Endothelial cell (in vitro differentiated cells): ENCODE measurements around the gene CES1. TPM values are rescaled to one million over a fixed set of nuclear protein-coding genes. Genes with fewer than 3 reads are reported as not detected.
A peak's percentile ranks its signal among the peaks of the same experiment; 100 is the strongest.
"Not testable (repeated sequence)": the region's sequence is repeated elsewhere in the genome, so short reads cannot be mapped to it uniquely, and the experiment has no call there.

Source experiments
- DNase-seq: peaks from one replicate; pipeline ENCODE4 v3.0.0; 2021; ENCODE audit warnings: low spot score
- H3K27ac Mint-ChIP-seq: one replicate; pipeline ENCODE4 v1.8.0; 2021; ENCODE audit warnings: mixed read lengths, inconsistent platforms; ENCODE audit not compliant: unreplicated experiment
- H3K27me3 Mint-ChIP-seq: one replicate; pipeline ENCODE4 v1.8.0; 2021; ENCODE audit warnings: mild to moderate bottlenecking, moderate library complexity, mixed read lengths, inconsistent platforms; ENCODE audit not compliant: unreplicated experiment
- H3K36me3 Mint-ChIP-seq: one replicate; pipeline ENCODE4 v1.8.0; 2021; ENCODE audit warnings: mild to moderate bottlenecking, low read depth, mixed read lengths, inconsistent platforms; ENCODE audit not compliant: unreplicated experiment
- H3K4me1 Mint-ChIP-seq: one replicate; pipeline ENCODE4 v1.8.0; 2021; ENCODE audit warnings: mild to moderate bottlenecking, mixed read lengths, inconsistent platforms; ENCODE audit not compliant: unreplicated experiment
- H3K4me3 Mint-ChIP-seq: one replicate; pipeline ENCODE4 v1.8.0; 2021; ENCODE audit warnings: mild to moderate bottlenecking, mixed read lengths, inconsistent platforms; ENCODE audit not compliant: unreplicated experiment
- H3K9me3 Mint-ChIP-seq: one replicate; pipeline ENCODE4 v1.8.0; 2021; ENCODE audit warnings: mixed read lengths, inconsistent platforms; ENCODE audit not compliant: unreplicated experiment
- CTCF ChIP-seq: fragments of 200-600 bp; sonication (generic); IDR thresholded peaks from one replicate; pipeline ENCODE4 v1.5.0; 2021; ENCODE audit warnings: antibody characterized with exemption; ENCODE audit not compliant: unreplicated experiment
- total RNA-seq: library from RNA; stranded (reverse); fragmentation: NEBNext Ultra II Directional; extraction: Animal tissue kit (Norgen Biotek cat#: 25700); gene quantifications from one replicate; pipeline ENCODE4 v1.2.1, GENCODE V29; 2021; ENCODE audit not compliant: unreplicated experiment

Gene CES1
- total RNA-seq, 1 donor from 2014 or later, result not detected

DNA sequence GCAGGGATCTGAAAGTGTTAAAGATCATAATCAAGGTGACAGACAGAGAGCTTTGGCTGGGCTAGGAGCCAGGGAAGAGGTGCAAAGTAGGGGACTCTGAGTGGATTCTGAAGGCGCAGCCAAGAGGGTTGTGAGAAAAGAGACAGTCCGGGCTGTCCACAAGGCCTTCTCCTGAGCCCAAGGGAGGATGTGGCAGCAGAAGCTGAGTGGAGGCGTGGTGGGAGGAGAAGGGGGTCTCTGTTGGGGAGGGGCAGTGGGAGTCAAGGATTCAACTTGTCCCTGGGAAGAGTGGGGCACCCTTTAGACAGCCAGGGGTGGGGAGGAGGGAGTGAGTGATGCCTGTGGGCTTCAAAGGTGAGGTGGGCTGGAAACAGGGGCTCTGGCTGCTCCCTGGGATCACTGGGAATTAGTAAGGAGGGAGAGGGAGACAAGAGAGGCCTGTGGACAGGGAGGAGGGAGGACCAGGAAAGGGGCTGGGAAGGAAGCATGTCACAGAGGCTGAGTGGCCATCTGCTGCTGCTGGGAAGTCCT lies 10.6 kb downstream of the CES1 start:
- H3K36me3 Mint-ChIP-seq, result no peaks in the 10 kb centered on the region
- no peaks in the 10 kb centered on the region for H3K9me3 Mint-ChIP-seq
- no peak for DNase-seq
- no peak overlapping the region for H3K4me3 Mint-ChIP-seq
- H3K4me1 Mint-ChIP-seq, result no peaks in the 10 kb centered on the region
- H3K27ac Mint-ChIP-seq, result no peak overlapping the region
- no peaks in the 10 kb centered on the region for H3K27me3 Mint-ChIP-seq
- no peak for TF ChIP-seq CTCF

GRCh38 chr16:55821210-55821609 lies 11.7 kb downstream of the CES1 start:
- H3K27ac Mint-ChIP-seq, result no peak overlapping the region
- no peaks in the 10 kb centered on the region for H3K27me3 Mint-ChIP-seq
- no peak for TF ChIP-seq CTCF

DNA sequence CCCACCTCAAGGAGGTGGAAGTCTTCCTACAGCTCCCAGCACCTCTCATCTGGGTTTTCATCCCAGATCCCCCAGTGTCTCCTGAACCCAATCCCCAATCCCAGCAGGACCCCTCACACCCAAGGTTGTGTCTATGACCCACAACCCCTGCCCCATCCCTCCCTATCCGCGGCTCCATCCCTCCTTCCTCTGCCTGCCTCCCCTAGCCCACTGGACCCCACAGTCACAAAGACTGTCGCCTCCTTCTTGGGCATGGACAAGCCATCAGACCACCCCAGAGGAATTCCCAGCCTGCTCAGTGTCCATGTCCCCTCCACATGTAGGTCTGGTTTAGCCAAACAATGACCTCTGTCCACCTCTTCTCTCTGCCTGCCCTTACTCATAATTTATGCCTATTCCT lies 12.3 kb downstream of the CES1 start:
- no peak for DNase-seq
- no peaks in the 10 kb centered on the region for H3K9me3 Mint-ChIP-seq
- H3K27ac Mint-ChIP-seq, result no peak overlapping the region
- no peaks in the 10 kb centered on the region for H3K4me1 Mint-ChIP-seq
- no peak for TF ChIP-seq CTCF
- no peak overlapping the region for H3K4me3 Mint-ChIP-seq
- H3K27me3 Mint-ChIP-seq, result no peaks in the 10 kb centered on the region
- H3K36me3 Mint-ChIP-seq, result no peaks in the 10 kb centered on the region

More at GRCh38 chr16:55821210-55821609, 11.7 kb downstream of the CES1 start:
- Mint-ChIP-seq H3K9me3 (no peaks in the 10 kb centered on the region), H3K4me3 (no peak overlapping the region), H3K36me3 (no peaks in the 10 kb centered on the region), H3K4me1 (no peaks in the 10 kb centered on the region)
- no peak for DNase-seq

DNA sequence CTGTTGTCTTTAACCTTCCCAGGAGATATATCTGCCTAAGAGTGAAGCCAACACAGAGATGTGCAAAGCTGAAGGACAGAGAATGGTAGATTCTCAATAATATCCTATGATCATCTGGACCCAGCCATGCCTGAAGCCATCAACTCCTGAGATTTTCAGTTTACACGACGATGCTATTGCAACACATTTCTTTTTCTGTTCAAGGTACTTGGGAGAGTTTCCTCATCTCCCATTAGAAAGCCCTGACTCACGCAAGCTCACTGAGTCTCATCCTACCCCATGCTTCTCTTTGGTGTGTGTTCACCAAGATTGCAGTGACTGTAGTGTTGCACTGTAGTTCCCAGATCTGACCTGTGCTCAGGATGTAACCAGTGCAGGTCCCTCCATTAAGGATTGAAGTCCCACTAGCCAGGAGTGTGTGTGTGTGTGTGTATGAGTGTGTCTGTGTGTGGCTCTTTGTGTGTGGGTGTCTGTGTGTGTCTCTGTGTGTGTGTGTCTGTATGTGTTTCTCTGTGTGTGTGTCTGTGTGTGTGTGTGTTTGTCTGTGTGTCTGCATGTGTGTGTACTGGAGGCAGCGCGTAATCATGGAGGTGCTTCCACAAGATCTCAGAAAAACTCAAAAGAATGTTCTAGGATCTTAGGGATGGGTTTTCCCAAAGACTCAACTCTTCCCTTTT lies 15.5 kb downstream of the CES1 start:
- no peak for TF ChIP-seq CTCF
- DNase-seq, result no peak
- Mint-ChIP-seq H3K27ac (no peak overlapping the region), H3K9me3 (no peaks in the 10 kb centered on the region), H3K27me3 (no peaks in the 10 kb centered on the region), H3K36me3 (no peaks in the 10 kb centered on the region), H3K4me3 (no peak overlapping the region), H3K4me1 (no peaks in the 10 kb centered on the region)

- not testable (repeated sequence) for H3K9me3 Mint-ChIP-seq, H3K36me3 Mint-ChIP-seq
Observed at GRCh38 chr16:55816222-55816621, 16.7 kb downstream of the CES1 start.

More at GRCh38 chr16:55816222-55816621, 16.7 kb downstream of the CES1 start:
- not testable (repeated sequence) for H3K4me1 Mint-ChIP-seq, DNase-seq, H3K27me3 Mint-ChIP-seq, H3K4me3 Mint-ChIP-seq
- peak overlapping the region; percentile 6 for H3K27ac Mint-ChIP-seq
